ENCODE data around the gene SSX4. TPM values are rescaled to one million over a fixed set of nuclear protein-coding genes. Genes with fewer than 3 reads are reported as not detected.
"Not testable (repeated sequence)": the region's sequence is repeated elsewhere in the genome, so short reads cannot be mapped to it uniquely, and the experiment has no call there.

SSX4 gene, protein sequence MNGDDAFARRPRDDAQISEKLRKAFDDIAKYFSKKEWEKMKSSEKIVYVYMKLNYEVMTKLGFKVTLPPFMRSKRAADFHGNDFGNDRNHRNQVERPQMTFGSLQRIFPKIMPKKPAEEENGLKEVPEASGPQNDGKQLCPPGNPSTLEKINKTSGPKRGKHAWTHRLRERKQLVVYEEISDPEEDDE
- total RNA-seq (2021), result 0.29 TPM in 1 of 2 replicates, not detected in the other
- long read RNA-seq, partial matches to known transcripts, result 0 of 1 reads
- long read RNA-seq, other reads (novel, unspliced or antisense), result 0 of 1 reads

DNA sequence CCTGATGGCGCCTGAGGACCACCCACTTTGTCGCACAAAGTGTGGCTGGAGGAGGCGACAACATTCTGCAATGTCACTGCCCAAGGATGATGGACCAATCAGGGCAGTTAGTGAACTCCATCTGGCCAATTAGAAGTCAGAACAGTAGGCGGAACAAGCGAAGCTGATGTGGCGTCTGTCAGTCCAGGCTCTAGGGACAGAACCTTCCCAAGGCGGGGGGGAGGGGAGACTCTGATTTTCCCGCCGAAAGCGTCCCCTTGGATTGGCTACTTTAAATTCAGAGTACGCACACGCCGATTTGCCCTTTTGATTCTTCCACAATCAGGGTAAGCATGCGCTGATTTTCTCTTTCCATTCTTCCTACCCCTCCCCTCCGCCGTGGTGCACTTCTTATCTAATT lies at the start of gene SSX4:
SSX4 (plus strand) TSS at position 301 of the 400 bp plus-strand sequence. CDS start 515 bp downstream, outside the sequence.
- H3K79me1 ChIP-seq (ENCODE audit: insufficient read depth, low read depth, low read length, poor library complexity, severe bottlenecking); H3K9me3 ChIP-seq (ENCODE audit: control insufficient read depth, low read depth, low read length); H3K4ac ChIP-seq (ENCODE audit: low read depth, low read length); H3K4me1 ChIP-seq (ENCODE audit: insufficient read depth, low read length); H2AK5ac ChIP-seq (ENCODE audit: insufficient read length, low read length); H2BK15ac ChIP-seq (ENCODE audit: low read depth, low read length); H4K8ac ChIP-seq (replicated peaks; ENCODE audit: insufficient read length, low read depth, low read length); H3K14ac ChIP-seq (ENCODE audit: insufficient read depth, low read length); H2BK120ac ChIP-seq (ENCODE audit: low read depth, low read length, poor library complexity, severe bottlenecking); H4K20me1 ChIP-seq (ENCODE audit: control insufficient read depth, insufficient read depth, insufficient read length); H3K36me3 Mint-ChIP-seq (ENCODE audit: insufficient read depth in 1 of 3, low read depth in 3 of 3); H3K27me3 ChIP-seq (ENCODE audit: insufficient read depth, low read length); H3K56ac ChIP-seq (ENCODE audit: insufficient read length, low read depth, low read length); H3K9me3 Mint-ChIP-seq; H3K4me3 Mint-ChIP-seq; H3K27me3 Mint-ChIP-seq (ENCODE audit: low read depth); H2AFZ ChIP-seq (ENCODE audit: low read length); H3K9ac ChIP-seq (ENCODE audit: extremely low read depth, insufficient read length, low read length); H2BK20ac ChIP-seq (ENCODE audit: low read depth, low read length, poor library complexity, severe bottlenecking); DNase-seq; H3T11ph ChIP-seq (ENCODE audit: low read length); H2BK5ac ChIP-seq (ENCODE audit: insufficient read length, low read length); H3K27ac ChIP-seq (ENCODE audit: insufficient read length, low read depth, low read length); H3K23ac ChIP-seq (ENCODE audit: insufficient read length, low read depth, low read length); H2BK12ac ChIP-seq (ENCODE audit: insufficient read length, low read depth, low read length); H4K5ac ChIP-seq (ENCODE audit: insufficient read length, low read depth, low read length); H3K4me1 Mint-ChIP-seq; H3K27ac Mint-ChIP-seq; H3K4me2 ChIP-seq (ENCODE audit: insufficient read depth, insufficient read length, low read length); H3K79me2 ChIP-seq (ENCODE audit: insufficient read depth, low read length); H4K91ac ChIP-seq (ENCODE audit: insufficient read length, low read depth, low read length); H3K18ac ChIP-seq (ENCODE audit: insufficient read length, low read depth, low read length); H3K23me2 ChIP-seq (ENCODE audit: insufficient read length, low read depth, low read length, poor library complexity, severe bottlenecking): not testable (repeated sequence)
- WGBS (ENCODE audit: extremely low coverage, insufficient read length, low lambda C conversion rate), result no CpG with 5 or more reads among the region's 16 CpGs

DNA sequence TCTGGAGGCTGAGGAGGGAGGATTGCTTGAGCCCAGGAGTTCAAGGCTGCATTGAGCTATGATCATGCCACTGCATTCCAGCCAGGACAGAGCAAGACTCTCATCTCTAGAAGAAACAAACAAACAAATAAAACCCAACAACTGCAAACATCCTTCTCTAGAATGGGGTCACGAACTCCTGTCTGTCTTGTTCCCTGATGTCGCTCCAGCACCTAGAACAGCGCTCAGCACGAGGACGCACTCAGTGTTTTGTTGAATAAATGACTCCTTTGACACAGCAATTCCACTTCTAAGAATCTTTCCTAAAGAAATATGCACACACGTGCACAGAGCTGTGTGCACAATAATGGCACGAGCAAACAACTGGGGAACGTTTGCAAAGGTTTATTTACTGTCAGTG lies 37.3 kb upstream of the SSX4 start:
- not testable (repeated sequence) for H2BK20ac ChIP-seq (ENCODE audit: low read depth, low read length, poor library complexity, severe bottlenecking); H3K56ac ChIP-seq (ENCODE audit: insufficient read length, low read depth, low read length)

More for the DNA sequence above, 37.3 kb upstream of the SSX4 start:
- not testable (repeated sequence) for H3K4me2 ChIP-seq (ENCODE audit: insufficient read depth, insufficient read length, low read length); H3K4me3 Mint-ChIP-seq; H3T11ph ChIP-seq (ENCODE audit: low read length); H3K79me2 ChIP-seq (ENCODE audit: insufficient read depth, low read length); H3K36me3 Mint-ChIP-seq (ENCODE audit: insufficient read depth in 1 of 3, low read depth in 3 of 3); H3K18ac ChIP-seq (ENCODE audit: insufficient read length, low read depth, low read length); H4K5ac ChIP-seq (ENCODE audit: insufficient read length, low read depth, low read length); H4K8ac ChIP-seq (replicated peaks; ENCODE audit: insufficient read length, low read depth, low read length); DNase-seq; H3K23me2 ChIP-seq (ENCODE audit: insufficient read length, low read depth, low read length, poor library complexity, severe bottlenecking); H3K27me3 Mint-ChIP-seq (ENCODE audit: low read depth); H2BK5ac ChIP-seq (ENCODE audit: insufficient read length, low read length); H3K27ac ChIP-seq (ENCODE audit: insufficient read length, low read depth, low read length); H3K23ac ChIP-seq (ENCODE audit: insufficient read length, low read depth, low read length); H2BK15ac ChIP-seq (ENCODE audit: low read depth, low read length); H4K20me1 ChIP-seq (ENCODE audit: control insufficient read depth, insufficient read depth, insufficient read length); H3K4ac ChIP-seq (ENCODE audit: low read depth, low read length); H4K91ac ChIP-seq (ENCODE audit: insufficient read length, low read depth, low read length); H2AFZ ChIP-seq (ENCODE audit: low read length); H3K27ac Mint-ChIP-seq; H2BK12ac ChIP-seq (ENCODE audit: insufficient read length, low read depth, low read length); H3K4me1 ChIP-seq (ENCODE audit: insufficient read depth, low read length); H3K27me3 ChIP-seq (ENCODE audit: insufficient read depth, low read length); H3K4me1 Mint-ChIP-seq; H3K14ac ChIP-seq (ENCODE audit: insufficient read depth, low read length); H2BK120ac ChIP-seq (ENCODE audit: low read depth, low read length, poor library complexity, severe bottlenecking); H2AK5ac ChIP-seq (ENCODE audit: insufficient read length, low read length); H3K9ac ChIP-seq (ENCODE audit: extremely low read depth, insufficient read length, low read length); H3K79me1 ChIP-seq (ENCODE audit: insufficient read depth, low read depth, low read length, poor library complexity, severe bottlenecking)
- H3K9me3 ChIP-seq (ENCODE audit: control insufficient read depth, low read depth, low read length), result peaks cover 16% of the 10 kb centered on the region
- H3K9me3 Mint-ChIP-seq, result peaks cover 48 to 55% of the 10 kb centered on the region in 2 experiments
- WGBS (ENCODE audit: extremely low coverage, insufficient read length, low lambda C conversion rate), result no CpG with 5 or more reads among the region's 8 CpGs
